ENCODE results near the gene CTDSPL.

DNA sequence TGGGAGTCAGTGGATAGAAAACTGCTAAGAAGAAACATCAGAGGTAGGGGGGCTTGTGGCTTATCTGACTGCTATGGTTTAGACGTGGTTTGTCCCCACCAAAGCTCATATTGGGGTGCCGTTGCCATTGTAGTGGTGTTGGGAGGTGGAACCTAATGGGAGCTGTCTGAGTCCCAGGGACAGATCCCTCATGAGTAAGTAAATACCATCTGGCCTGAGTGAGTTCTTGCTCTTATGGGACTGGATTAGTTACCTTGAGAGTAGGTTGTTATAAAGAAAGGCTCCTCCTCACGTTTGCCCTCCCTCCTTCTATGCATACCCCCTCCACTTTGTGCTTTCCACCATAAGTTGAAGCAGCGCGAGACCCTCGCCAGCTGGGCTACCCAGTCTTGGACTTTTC, 75.5 kb downstream of the CTDSPL start:
- TF ChIP-seq, protein P1, sequence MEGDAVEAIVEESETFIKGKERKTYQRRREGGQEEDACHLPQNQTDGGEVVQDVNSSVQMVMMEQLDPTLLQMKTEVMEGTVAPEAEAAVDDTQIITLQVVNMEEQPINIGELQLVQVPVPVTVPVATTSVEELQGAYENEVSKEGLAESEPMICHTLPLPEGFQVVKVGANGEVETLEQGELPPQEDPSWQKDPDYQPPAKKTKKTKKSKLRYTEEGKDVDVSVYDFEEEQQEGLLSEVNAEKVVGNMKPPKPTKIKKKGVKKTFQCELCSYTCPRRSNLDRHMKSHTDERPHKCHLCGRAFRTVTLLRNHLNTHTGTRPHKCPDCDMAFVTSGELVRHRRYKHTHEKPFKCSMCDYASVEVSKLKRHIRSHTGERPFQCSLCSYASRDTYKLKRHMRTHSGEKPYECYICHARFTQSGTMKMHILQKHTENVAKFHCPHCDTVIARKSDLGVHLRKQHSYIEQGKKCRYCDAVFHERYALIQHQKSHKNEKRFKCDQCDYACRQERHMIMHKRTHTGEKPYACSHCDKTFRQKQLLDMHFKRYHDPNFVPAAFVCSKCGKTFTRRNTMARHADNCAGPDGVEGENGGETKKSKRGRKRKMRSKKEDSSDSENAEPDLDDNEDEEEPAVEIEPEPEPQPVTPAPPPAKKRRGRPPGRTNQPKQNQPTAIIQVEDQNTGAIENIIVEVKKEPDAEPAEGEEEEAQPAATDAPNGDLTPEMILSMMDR (IDR thresholded peaks at IDR 0.05; ENCODE audit: borderline replicate concordance, extremely low read depth, low read length, poor library complexity, severe bottlenecking) = no peak
- TF ChIP-seq EZH2 (IDR thresholded peaks at IDR 0.05; ENCODE audit: borderline replicate concordance, low read depth, low read length, severe bottlenecking) = no peak
